Measurements from ENCODE around the gene CAPN11.

CAPN11 gene

DNA sequence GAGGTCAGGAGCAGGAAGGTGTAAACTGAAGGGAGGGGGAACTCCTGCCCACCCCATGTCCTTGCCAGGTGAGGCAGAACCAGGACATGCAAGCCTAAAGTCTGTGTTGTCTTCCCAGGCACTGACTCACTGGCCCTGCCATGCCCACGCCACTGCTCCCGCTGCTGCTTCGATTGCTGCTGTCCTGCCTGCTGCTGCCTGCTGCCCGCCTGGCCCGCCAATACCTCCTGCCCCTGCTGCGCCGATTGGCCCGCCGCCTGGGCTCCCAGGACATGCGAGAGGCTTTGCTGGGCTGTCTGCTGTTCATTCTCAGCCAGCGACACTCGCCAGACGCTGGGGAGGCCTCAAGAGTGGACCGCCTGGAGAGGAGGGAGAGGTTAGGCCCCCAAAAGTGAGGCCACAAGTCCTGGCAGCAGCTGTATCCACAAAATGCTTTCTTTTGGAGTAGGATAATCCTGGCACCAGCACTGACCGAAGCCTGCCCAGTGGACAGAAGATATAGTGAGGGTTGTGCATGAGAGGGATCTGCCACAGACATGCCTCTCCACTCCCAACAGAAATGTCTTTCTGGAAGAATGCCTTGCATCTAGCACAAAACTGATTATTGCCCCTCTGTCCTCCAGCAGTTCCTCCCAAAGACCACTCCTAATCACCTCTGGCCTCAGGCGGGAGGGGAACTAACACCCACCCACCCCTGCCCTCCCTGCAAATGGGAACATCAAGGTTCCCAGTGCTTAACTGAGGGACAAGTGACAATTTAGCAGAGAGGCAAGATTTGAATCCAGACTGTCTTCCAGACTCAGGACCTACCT lies 58.9 kb downstream of the CAPN11 start:
- DNase-seq, result no peak

DNA sequence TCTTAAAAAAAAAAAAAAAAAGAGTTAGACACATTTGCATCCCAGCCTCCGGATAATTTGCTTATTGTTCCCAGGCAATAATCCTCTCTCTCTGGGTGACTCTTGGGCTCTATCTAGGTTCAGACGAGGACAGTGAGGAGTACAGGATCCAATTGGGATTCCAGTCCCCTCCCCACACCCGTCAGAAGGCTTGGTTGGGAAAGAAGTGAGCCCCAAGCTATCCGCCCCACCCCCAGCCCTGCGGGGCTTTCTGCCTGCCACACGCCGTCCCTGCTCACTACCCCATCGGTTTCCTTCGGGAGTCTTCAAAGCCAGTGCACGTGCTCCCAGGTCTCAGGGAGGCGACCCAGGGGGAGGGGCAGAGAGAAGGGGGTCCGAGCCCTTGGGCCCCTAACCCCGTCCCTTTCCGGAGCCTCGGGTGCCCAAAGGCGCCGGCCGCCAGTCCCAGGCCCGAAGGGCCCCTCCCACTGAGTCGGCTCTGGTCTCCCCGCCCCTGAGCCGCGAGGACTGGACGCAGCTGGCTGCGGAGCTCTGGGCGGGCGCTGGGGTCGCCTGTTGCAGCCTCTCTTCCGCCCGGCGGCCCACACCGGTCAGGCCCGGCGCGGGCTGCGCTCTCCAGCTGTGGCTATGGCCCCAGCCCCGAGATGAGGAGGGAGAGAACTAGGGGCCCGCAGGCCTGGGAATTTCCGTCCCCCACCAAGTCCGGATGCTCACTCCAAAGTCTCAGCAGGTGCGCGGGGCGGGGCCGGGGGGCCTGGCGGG lies 60.6 kb downstream of the CAPN11 start:
- no peak for DNase-seq

DNA sequence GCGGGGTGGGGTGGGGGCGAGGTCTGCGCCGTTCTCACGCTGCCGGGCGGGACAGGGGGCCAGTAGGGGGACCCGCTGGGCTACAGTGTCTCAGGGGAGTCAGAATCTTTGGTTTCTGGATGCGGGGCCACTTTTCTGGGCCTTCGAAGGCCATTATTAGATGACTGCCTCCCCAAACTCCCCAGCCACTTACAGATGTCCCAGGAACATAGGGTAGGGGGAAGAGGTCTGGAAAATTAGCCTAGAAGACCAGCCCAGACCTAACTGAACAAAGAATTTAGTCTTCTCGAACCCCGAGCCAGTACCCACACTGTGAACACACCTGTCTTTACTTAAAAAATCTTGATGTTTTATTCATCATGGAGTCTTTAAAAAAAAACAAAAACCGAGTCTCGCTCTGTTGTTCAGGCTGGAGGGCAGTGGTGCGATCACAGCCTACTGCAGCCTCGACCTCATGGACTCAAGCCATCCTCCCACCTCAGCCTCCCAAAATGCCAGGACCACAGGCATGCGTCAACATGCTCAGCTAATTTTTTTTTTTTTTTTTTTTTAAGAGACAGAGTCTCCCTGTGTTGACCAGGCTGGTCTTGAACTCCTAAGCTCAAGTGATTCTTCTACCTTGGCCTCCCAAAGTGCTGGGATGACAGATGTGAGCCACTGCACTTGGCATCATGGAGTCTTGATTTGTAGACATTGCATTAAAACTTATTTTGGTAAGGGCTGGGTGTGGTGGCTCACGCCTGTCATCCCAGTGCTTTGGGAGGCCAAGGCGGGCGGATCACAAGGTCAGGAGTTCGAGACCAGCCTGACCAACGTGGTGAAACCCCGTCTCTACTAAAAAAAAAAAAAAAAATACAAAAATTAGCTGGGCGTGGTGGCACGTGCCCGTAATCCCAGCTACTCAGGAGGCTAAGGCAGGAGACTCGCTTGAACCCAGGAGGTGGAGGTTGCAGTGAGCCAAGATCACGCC lies 61.5 kb downstream of the CAPN11 start:
- no peak for DNase-seq

DNA sequence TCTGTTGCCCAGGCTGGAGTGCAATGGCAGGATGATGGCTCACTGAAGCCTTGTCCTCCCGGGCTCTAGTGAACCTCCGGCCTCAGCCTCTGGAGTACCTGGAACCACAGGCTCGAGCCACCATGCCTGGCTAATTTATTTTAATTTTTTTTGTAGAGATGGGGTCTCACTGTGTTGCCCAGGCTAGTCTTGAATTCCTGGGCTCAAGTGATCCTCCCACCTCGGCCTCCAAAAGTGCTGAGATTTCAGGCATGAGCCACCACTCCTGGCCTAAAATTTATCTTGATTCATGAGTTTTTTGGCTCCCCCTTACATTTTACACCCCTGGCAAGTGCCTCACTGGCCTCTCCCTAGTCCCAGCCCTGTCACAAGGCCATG lies 62.3 kb downstream of the CAPN11 start:
- no peak for DNase-seq

DNA sequence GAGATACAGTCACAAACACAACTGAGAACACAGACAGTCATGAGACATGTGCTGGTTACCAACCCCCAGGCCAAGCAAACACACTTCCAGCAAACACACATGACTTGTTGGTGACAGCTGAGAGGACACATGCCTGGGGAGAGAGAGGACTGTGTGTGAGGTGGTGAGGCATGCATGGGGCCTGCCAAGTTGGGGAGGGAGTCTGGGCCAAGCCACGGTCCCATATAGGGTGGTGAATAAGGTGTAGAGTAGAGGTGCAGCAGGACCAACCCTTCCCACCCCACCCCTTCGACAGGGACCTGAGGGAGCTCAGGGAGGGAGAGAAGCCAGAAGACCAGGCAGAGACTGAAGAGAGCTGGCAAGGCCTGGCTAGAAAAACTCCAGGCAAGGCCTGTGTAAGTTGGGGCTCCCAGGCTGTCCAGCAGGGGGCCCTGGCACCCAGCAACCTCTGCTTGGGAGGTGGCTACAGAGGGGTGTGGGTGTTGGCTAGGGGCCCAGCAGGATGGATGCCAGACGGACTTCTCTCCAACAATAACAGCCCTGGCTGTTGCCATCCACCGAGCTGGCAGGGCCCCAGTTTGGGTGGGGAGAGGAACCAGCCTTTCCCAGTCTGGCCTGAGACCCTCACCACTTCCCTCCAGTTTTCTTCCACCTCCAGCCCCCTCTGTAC lies 62.8 kb downstream of the CAPN11 start:
- peak; percentile 33 for DNase-seq

DNA sequence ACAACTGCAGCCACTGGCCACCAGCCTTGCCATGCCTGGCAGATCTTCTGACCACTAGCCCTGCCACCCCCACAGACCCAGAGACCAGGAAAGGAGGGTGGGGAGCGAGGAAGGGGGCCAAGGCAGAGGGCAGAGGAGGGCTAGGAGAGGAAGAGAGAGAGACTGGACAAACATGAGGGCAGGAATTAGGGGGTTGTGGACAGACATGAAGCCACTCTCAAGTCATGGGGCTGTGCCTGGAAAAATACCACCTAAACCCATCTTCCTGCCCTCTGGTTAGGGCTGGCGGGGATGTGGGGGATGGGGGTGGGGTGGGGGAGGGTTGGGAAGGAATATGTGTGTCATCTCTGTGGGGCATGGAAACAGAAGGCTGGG lies 63.3 kb downstream of the CAPN11 start:
- DNase-seq, result no peak

DNA sequence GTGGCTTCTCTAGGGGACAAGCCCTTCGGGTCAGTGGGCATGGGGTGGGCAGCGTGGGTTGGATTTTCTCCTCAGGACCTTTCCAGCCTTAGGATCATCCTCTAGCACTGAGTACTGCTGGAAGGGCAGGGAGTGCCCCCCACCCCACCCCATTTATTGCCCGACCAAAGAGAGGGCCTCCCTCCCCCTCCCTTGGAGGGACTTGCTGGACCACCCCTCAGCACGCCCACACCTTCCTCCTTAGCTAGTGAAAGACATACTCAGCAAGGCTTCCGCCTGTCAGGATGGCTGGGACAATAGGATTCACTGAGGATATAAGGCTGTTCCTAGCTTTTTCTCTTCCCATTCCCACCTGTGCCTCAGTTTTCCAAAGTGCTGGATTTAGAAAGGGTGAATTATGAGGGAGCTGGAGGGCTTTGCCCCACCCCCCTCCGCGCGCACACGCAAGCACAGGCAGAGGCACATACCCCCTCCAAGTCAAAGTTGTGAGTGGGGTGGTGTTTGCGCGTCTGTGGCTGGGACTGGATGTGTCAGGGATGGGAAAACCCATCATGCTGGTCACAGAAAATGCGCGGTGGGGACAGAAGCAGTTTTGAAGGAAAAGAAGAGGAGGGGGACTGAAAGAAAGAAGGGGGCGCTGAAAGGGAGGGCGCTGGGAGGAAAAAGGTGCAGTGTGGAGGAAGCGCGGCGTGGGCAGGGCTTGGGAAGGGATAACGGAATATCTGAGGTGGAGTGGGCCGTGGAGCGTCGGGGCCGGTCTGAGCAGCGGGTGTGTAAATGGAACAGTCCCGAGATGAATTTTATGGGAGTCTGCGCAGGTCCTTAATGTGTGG lies 64.1 kb downstream of the CAPN11 start:
- no peak for DNase-seq

DNA sequence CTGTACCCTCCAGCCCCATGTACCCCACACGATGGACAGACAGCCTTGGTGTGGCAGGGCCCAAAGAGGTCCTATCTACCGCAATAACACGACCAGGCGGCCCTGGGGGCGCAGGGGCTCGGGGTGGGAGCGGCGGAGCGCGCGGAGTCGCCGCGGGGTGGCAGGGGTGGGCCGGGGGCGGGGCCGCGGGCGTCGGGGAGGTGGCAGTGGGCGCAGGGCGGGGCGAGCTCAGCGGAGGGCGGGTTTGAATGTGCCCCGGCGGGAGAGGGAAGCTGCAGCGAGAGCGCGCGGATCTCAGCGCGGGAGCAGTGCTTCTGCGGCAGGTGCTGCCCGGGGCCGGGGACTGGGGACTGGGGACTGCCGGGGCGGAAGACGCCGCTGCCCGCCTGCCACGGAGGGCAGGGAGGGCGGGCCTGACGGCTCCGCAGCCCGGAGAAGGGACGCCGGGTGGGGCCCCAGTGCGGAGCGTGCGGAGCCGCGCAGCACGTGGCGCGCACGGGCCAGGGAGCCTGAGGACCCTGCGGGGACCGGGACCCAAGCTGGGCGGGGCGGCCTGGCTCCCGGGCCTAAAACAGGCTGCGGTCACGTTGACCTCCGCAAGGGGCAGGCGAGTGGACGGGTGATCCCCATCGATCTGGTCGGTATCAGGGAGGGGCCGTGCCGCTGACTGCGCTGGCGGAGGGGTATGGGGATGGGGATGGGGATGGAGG lies 64.9 kb downstream of the CAPN11 start, which contains the start of gene SLC29A1:
TSS of gene SLC29A1 (plus strand) at position 277 of the 710 bp plus-strand sequence. CDS start 3,719 bp downstream, outside the sequence.
- DNase-seq, result no peak

DNA sequence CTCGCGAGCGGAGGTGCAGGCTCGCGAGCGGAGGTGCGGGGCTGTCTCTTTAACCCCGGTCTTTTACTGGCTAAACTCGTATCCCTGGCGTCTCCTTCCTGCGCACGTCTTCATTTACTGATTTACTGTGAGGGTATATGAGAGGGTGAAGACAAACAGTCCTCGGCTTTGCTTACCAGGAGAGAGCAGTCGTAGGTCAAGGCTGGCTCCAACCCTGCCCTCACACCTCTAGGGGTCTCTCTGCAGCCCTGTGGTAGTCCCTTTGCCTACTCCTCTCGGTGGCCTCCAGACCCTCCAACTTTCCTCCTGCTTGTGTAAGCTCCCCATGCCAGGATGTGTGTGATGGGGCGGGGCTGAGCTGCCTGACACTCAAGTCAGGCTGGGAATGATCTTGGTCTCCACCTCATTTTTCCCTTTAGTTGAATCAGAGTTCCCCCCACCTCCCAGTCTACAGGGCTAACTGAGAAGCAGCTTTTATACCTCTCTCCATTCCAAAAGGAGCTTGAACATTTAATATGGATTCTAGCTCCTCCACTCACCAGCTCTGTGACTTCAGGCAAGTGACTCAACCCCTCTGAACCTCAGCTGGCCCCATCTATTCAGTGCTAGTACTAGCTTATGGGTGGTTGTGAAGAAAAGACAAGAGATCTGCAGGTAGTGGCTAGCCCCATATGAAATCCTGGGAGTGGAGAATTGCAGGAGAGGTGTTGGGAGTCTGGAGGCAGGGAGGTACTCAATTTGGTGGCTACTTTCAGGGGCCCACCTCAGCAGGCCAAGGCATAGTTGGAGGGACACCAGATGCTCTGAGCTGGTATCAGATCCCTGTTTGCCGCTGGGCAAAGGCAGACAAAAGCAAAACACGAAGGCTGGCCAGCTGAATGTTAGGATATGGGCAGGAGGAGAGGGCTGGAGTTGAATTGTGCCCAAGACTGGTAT lies 65.7 kb downstream of the CAPN11 start:
- no peak for DNase-seq

DNA sequence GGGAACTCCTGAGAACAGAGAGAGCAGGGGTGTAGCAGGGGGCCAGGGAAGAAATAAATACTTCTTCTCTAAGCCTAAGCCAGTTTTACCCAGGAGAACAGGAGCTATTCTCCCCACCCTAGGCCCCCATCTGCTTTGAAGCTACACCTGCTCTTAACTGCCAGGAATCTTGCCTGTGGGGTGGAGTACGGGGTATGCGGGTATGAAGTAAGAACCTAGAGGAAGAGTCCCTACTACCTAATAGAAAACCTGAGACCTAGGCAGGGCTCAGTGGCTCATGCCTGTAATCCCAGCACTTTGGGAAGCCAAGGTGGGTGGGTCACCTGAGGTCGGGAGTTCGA lies 66.3 kb downstream of the CAPN11 start:
- DNase-seq, result no peak

DNA sequence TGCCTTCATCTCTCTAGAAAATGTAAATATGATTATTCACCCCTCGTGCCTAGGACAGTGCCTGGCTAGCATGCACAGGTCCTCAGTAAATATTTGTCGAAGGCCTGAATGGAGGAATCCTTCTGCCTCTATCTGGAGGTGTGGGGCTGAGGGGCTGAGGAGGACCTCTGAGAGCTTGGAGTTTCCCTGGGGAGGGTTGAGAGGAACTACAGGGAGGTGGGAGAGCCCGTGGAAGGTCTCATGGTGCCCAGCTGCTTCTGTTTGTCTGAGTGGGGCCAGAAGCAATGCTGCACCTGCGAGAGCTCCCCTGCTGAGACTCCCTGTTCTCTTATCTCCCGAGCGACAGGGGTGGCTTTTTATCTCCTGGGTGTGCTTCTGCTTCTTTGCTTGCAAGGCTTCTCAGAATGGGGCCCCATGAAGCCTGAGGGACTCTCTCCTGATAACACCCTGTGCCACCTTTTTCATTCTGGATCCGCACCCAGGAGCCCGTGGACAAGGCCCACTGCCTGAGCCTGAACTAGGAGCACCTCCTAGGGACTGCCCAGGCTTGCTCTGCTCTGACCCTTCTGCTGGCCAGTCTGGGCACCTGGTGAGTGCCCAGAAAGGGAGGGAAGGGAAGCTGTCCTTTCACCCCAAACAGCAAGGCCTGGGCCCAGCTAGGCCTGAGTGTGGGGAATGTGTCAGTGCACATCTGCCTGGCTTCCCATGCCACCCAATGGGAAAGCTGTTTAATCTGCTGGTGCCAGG lies 67.1 kb downstream of the CAPN11 start:
- no peak for DNase-seq

DNA sequence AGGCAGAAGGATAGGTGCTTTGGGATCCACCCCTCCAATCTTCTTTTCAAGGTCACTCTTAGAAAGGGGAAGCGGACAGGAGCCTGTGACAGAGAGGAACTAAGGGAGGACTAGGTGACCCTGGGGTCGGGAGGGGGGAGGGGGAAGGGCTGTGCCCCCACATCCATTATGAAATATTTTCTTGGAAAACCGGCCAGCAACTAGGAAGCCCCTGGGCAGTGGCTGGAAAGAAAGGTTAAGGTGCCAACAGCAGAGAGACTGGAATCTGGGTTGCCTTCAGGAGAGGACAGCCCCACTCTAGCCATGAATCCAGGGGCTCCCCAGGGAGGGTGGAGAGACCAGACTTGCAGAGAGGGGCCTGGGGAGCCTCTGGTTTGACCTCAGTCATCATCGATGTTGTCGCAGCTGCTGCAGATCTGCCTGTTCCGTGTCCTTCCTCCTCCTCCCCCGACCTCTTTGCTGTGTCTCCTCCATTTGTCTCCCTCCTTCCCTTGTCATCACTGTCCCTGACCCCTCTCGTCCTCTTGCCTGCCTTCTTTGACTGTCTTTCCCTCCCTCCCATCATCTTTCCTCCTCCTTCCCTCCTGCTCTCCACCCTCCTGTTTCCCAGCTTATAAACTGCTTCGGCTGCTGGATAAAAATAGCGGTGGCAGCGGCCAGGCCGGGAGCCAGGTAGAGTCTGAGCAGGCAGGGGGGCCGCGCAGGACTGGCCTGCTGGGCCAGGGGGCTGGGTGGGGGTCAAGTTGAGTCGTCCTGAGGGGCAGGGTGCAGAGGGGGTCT lies 67.9 kb downstream of the CAPN11 start:
- no peak for DNase-seq

DNA sequence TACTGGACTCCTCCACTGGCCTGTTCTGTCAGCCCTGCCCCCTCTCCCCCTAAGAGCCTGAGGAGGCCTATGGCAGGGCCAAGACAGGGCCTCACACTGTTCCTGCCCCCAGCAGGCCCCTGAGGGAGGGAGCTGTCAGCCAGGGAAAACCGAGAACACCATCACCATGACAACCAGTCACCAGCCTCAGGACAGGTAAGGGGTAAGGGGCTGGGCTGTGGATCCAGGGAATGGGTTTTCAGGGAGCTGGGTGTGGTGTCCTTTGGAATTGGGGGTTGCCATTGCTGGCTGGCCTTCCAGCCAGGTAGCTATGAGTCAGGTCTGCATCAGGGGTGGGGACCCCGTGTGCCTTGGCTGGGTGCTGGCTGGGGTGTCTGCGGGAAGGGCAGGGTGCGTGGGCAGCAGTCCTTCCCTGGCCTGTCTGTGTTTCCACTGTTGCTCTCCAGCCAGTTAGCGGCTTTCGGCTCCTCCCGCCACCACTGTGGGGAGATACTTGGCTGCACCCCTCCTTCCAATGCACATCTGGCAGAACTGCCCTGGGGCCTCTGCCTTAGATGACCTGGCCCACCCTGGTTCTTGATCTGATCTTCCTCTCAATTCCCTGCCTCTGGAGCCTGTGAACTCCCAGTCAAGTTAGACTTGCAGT lies 68.7 kb downstream of the CAPN11 start:
- no peak for DNase-seq

DNA sequence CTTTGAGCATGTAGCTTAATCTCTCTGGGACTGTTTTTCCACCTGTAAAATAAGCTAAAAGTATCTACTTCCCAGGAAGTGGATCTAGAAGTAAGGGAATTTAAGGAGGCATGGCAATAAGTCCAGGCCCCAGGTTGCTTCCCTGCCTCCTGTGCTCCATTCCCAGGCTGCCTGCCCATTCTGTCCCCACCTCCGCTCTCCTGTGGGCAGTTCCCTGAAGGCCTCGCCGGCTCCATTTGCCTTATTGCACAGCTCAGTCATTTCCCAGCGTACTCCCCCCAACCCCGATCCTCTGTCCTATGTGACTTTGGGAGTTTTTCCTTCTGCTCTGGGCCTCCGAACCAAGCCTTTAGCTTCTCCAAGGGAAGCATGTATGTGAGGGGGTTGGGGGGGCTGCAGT lies 69.4 kb downstream of the CAPN11 start:
- no peak for DNase-seq

DNA sequence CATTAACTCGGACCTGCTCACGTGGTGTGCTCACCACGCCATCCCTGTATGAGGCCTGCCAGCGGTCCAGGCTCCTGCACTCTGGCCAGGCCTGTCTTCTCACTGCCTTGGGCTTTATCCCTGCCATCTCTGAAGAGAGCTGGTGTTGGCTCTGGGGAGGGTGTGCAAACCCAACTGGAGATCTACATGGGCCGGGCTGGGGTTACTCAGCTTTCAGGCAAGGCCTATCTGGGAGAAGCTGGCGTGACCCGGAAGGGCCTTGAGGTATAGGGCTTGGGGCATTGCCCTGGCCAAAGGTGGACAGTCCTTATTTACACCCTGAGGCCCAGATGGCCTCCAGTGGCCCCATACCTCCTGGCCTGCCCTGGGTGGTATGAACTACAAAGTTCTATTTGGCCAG lies 69.8 kb downstream of the CAPN11 start:
- no peak for DNase-seq

DNA sequence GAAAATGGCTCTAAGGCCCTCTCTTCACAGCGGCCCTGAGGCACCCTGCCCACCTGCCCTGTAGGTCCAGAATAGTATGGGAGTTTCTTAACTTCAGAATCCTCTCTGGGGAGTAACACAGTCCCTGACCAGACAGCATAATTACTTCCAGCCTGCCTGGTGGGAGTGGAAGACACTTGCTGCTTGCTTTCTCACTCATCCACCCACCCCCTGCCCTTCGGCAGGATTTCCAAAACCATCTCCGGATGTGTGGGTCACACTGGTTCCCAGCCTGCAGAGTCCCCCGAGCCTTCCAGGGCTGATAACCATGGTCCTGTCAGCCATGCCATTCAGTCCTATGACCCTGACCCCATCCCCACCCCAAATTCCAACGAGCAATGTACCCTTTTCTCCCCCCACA lies 70.2 kb downstream of the CAPN11 start:
- DNase-seq, result no peak

DNA sequence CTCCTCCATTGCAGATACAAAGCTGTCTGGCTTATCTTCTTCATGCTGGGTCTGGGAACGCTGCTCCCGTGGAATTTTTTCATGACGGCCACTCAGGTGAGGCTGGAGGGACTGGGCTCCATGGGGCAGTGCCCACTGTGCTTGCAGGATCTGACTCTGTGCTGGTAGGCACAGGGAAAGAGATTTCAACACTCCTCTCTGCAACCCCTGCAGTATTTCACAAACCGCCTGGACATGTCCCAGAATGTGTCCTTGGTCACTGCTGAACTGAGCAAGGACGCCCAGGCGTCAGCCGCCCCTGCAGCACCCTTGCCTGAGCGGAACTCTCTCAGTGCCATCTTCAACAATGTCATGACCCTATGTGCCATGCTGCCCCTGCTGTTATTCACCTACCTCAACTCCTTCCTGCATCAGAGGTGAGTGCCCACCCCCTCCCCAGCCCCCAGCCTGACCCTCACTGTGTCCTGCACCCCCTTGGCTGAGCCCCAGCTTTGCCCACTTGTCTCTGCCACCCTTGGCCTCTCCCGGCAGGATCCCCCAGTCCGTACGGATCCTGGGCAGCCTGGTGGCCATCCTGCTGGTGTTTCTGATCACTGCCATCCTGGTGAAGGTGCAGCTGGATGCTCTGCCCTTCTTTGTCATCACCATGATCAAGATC lies 70.9 kb downstream of the CAPN11 start:
- no peak for DNase-seq

Measured in NCI-H1436 treated with DMSO at 0.1 percent for 48 hours (cell line).